Adrenal gland (tissue), 5 donors: Measurements from ENCODE around the gene DACH2.

Experiments
- CTCF ChIP-seq, 6 experiments: fragments of 450-650 bp in 4 of 6; fragments of 200-600 bp in 2 of 6; sonication (generic) in 1 of 6; IDR thresholded peaks; 1 replicate in 5 of 6; 2 replicates in 1 of 6; pipeline versions ENCODE4 v1.5.1 to v1.8.0; 2016 to 2021; ENCODE audit warnings: antibody characterized with exemption in 6 of 6, mild to moderate bottlenecking in 2 of 6, moderate library complexity in 1 of 6
- POLR2A ChIP-seq, 2 donors: fragments of 450-650 bp; IDR thresholded peaks; one replicate each; pipeline ENCODE4 v1.6.1; 2017; ENCODE audit warnings: antibody characterized with exemption in 2 of 2, mild to moderate bottlenecking in 2 of 2, moderate library complexity in 1 of 2
- donor health status: DM: no; HTN: no; CAD: no.

GRCh38 chrX:86195343-86195742 is 47.1 kb downstream of the DACH2 start:
- TF ChIP-seq CTCF (IDR thresholded peaks at IDR 0.05) (no peak), POLR2A (IDR thresholded peaks at IDR 0.05) (no peak)
